Measurements from ENCODE around the gene SNAPC4.

The SNAPC4 gene

DNA sequence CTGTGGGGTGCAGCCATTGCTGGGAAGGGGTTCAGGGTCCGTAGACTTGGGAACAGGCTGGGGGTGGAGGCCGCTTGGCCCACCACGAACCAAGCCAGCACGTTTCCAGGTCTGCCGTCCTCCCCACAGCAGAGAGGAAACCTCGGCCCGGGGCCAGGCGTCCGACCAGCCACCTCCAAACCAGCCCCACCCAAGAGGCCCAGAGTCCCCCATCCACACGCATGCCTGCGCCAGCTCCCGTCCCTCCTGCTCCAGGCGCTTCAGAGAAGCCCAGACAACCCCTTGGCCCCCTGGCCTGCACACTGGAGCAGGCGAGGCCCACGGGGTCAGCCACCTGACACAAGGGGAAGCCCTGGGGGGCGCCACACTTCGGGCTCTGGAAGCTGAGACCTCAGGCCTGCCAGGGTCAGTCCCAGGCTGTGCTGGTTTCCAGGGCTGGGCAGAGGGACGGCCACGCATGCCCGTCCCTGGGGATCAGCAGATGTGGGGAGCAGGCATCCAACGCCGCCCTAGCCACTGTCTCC is 42.7 kb downstream of the SNAPC4 start:
- no peak for TF ChIP-seq FOXP2 (optimal IDR thresholded peaks at IDR 0.05; ENCODE audit: borderline replicate concordance, extremely low read depth, extremely low read length, insufficient read depth)
- TF ChIP-seq, protein P1, sequence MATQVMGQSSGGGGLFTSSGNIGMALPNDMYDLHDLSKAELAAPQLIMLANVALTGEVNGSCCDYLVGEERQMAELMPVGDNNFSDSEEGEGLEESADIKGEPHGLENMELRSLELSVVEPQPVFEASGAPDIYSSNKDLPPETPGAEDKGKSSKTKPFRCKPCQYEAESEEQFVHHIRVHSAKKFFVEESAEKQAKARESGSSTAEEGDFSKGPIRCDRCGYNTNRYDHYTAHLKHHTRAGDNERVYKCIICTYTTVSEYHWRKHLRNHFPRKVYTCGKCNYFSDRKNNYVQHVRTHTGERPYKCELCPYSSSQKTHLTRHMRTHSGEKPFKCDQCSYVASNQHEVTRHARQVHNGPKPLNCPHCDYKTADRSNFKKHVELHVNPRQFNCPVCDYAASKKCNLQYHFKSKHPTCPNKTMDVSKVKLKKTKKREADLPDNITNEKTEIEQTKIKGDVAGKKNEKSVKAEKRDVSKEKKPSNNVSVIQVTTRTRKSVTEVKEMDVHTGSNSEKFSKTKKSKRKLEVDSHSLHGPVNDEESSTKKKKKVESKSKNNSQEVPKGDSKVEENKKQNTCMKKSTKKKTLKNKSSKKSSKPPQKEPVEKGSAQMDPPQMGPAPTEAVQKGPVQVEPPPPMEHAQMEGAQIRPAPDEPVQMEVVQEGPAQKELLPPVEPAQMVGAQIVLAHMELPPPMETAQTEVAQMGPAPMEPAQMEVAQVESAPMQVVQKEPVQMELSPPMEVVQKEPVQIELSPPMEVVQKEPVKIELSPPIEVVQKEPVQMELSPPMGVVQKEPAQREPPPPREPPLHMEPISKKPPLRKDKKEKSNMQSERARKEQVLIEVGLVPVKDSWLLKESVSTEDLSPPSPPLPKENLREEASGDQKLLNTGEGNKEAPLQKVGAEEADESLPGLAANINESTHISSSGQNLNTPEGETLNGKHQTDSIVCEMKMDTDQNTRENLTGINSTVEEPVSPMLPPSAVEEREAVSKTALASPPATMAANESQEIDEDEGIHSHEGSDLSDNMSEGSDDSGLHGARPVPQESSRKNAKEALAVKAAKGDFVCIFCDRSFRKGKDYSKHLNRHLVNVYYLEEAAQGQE (IDR thresholded peaks at IDR 0.05; ENCODE audit: insufficient read depth in 1 of 2, low read depth in 2 of 2, low read length in 2 of 2) = no peak

DNA sequence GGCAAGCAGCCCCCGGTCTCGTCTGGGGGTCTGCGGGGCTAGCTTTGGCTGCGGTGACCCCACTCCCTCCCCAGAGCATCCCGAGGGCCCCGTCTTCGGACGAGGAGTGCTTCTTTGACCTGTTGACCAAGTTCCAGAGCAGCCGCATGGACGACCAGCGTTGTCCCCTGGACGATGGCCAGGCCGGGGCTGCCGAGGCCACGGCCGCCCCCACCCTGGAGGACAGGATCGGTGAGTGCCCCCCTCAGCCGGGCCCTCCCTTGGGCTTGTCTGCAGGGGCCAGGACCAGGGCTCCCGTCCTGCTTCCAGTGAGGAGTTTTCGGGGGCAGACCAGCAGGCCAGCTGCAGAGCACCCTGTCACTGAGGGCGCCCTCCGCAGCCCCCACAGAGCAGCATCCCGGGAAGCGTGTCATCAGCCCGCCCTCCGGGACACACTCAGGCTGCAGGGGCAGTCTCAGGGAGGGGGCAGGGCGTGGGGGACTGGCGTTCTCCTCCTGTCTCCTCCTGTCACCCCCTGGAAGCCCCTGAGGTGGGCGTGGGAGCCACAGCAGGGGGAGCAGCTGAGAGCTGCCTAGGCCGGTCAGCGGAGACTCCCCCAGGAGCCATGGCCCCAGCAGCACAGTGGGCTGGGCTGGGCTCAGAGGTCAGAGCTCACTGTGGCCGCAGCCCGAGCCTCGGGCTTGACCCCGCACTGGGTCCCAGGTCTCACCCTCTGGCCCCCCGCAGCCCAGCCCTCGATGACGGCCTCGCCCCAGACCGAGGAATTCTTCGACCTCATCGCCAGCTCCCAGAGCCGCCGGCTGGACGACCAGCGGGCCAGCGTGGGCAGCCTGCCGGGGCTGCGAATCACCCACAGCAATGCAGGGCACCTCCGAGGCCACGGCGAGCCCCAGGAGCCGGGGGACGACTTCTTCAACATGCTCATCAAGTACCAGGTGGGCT is 44.1 kb downstream of the SNAPC4 start:
- no peak for TF ChIP-seq FOXP2 (optimal IDR thresholded peaks at IDR 0.05; ENCODE audit: borderline replicate concordance, extremely low read depth, extremely low read length, insufficient read depth)
- TF ChIP-seq POLR2AphosphoS5 (IDR thresholded peaks at IDR 0.05; ENCODE audit: low read depth, low read length) = no peak
- TF ChIP-seq TAF1 (IDR thresholded peaks at IDR 0.05; ENCODE audit: borderline replicate concordance, insufficient read depth, low read length) = no peak
- TF ChIP-seq, protein P1 (IDR thresholded peaks at IDR 0.05; ENCODE audit: insufficient read depth in 1 of 2, low read depth in 2 of 2, low read length in 2 of 2) = no peak
- no peak for TF ChIP-seq SIN3A (IDR thresholded peaks at IDR 0.05; ENCODE audit: borderline replicate concordance, insufficient read depth, low read length)

DNA sequence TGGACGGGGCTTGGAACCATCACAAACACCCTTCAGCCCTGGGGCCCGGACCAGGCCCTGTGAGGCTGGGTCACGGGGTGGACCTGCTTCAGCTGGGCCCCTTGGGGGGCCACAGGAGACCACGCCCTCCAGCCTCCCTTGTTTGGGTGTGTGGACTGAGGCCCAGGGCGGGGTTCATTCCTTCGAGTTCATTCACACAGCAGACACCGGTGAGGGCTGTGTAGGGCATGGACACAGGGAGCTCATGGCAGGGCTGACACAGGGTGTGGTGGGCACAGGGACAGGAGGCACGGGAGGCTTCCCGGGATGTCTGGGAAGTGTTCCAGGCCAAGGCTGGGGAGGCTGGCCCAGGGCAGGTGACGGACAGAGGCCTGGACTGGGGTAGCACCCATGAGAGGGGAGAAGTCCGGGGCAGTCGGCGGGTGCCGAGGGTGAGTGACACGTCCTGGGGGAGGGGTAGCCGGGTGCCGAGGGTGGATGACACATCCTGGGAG is 45.3 kb downstream of the SNAPC4 start:
- TF ChIP-seq TAF1 (IDR thresholded peaks at IDR 0.05; ENCODE audit: borderline replicate concordance, insufficient read depth, low read length) = no peak
- TF ChIP-seq SIN3A (IDR thresholded peaks at IDR 0.05; ENCODE audit: borderline replicate concordance, insufficient read depth, low read length) = no peak
- TF ChIP-seq, protein P1 (IDR thresholded peaks at IDR 0.05; ENCODE audit: insufficient read depth in 1 of 2, low read depth in 2 of 2, low read length in 2 of 2) = no peak
- TF ChIP-seq FOXP2 (optimal IDR thresholded peaks at IDR 0.05; ENCODE audit: borderline replicate concordance, extremely low read depth, extremely low read length, insufficient read depth) = no peak
- TF ChIP-seq POLR2AphosphoS5 (IDR thresholded peaks at IDR 0.05; ENCODE audit: low read depth, low read length) = no peak

DNA sequence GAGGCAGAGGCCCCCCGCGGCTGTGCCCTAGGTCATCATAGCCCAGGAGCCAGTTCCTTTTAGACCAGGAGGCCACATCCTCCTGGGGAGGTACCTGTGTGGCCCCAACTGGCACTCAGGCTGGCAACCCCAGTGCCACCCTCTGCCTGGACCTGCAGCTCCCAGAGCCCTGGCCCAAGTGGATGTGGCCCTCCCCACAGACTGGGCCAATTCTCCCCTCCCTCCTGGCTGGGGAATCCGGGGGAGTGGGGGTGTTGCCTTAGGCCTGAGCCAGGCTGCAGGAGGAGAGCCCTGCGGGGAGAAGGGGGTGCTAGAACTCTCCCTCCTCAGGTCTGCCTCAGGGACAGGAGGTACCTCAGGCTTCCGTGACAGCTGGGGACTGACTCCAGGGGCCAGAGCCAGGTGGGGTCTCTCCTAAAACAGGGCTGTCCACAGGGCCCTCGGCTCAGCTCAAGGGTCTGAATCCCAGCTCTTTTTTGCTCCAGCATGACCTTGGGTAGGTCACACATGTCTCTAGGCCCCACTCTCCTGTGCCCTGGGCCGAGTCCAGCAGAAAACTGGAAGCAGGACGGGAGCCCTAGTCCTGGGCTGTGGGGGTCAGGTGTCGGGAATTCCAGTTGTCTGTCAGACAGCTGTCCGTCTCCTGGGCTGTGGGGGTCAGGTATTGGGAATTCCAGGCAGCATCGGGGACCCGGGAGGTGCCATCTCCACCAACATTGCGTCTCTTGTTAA is 46.0 kb downstream of the SNAPC4 start:
- TF ChIP-seq TAF1 (IDR thresholded peaks at IDR 0.05; ENCODE audit: borderline replicate concordance, insufficient read depth, low read length) (no peak), POLR2AphosphoS5 (IDR thresholded peaks at IDR 0.05; ENCODE audit: low read depth, low read length) (no peak), SIN3A (IDR thresholded peaks at IDR 0.05; ENCODE audit: borderline replicate concordance, insufficient read depth, low read length) (no peak), FOXP2 (optimal IDR thresholded peaks at IDR 0.05; ENCODE audit: borderline replicate concordance, extremely low read depth, extremely low read length, insufficient read depth) (no peak)
- TF ChIP-seq, protein P1 (IDR thresholded peaks at IDR 0.05; ENCODE audit: insufficient read depth in 1 of 2, low read depth in 2 of 2, low read length in 2 of 2) = no peak
